Measurements from ENCODE around the gene SGMS1.
A peak's percentile ranks its signal among the peaks of the same experiment; 100 is the strongest.

- TF ChIP-seq CTCF (IDR thresholded peaks at IDR 0.05) (no peak), POLR2A (IDR thresholded peaks at IDR 0.05) (no peak), POLR2AphosphoS5 (IDR thresholded peaks at IDR 0.05; ENCODE audit: insufficient read depth in 1 of 2, low read depth in 1 of 2) (peak in 1 of 2 donors; percentile 25)
Observed at GRCh38 chr10:50431133-50431532, 192.6 kb downstream of the SGMS1 start.

Measured in vagina (tissue), 2 donors.